GM11168 (cell line): ENCODE results near the gene TMEM186.
"Not testable (repeated sequence)": the region's sequence is repeated elsewhere in the genome, so short reads cannot be mapped to it uniquely, and the experiment has no call there.

Source experiments
- in situ Hi-C: fragments of 300-500 bp; cut with MboI; formaldehyde crosslinking; loops from one replicate; pipeline ENCODE4 v1.12.0; 2022; ENCODE audit warnings: low sequenced_read_pairs; ENCODE audit not compliant: unreplicated experiment

TMEM186 gene

GRCh38 chr16:8814095-8814806, 16.8 kb upstream of the TMEM186 start:
- in situ Hi-C loops, result no loop called here

- in situ Hi-C loops, result no loop called here
These were observed 14.9 kb upstream of the TMEM186 start for GRCh38 chr16:8812162-8812843.

- in situ Hi-C loops, result no loop called here
These were observed 11.3 kb upstream of the TMEM186 start for GRCh38 chr16:8808613-8809353.

GRCh38 chr16:8808009-8808408, 10.6 kb upstream of the TMEM186 start:
- in situ Hi-C loops, result no loop called here

- in situ Hi-C loops, result no loop called here
These were observed 9.8 kb upstream of the TMEM186 start for GRCh38 chr16:8807189-8807588.

GRCh38 chr16:8806272-8806983, 9.0 kb upstream of the TMEM186 start:
- in situ Hi-C loops, result no loop called here

GRCh38 chr16:8804313-8804712, 6.9 kb upstream of the TMEM186 start:
- in situ Hi-C loops, result no loop called here

- in situ Hi-C loops, result not testable (repeated sequence)
These were observed 6.3 kb upstream of the TMEM186 start for GRCh38 chr16:8803733-8804132.

- in situ Hi-C loops, result no loop called here
These were observed 4.3 kb upstream of the TMEM186 start for GRCh38 chr16:8801701-8802100.

- in situ Hi-C loops, result no loop called here
These were observed 1.2 kb upstream of the TMEM186 start for GRCh38 chr16:8798535-8799157.

- in situ Hi-C loops, result no loop called here
These were observed 712 bp upstream of the TMEM186 start for GRCh38 chr16:8798174-8798527.

GRCh38 chr16:8796469-8797363, 723 bp downstream of the TMEM186 start:
- in situ Hi-C loops, result no loop called here

GRCh38 chr16:8795818-8796217, 1.6 kb downstream of the TMEM186 start:
- in situ Hi-C loops, result no loop called here

GRCh38 chr16:8795091-8795490, 2.3 kb downstream of the TMEM186 start:
- in situ Hi-C loops, result no loop called here

GRCh38 chr16:8788578-8789172, 8.8 kb downstream of the TMEM186 start:
- in situ Hi-C loops, result no loop called here

- in situ Hi-C loops, result not testable (repeated sequence)
These were observed 11.1 kb downstream of the TMEM186 start for GRCh38 chr16:8786316-8786715.

- in situ Hi-C loops, result no loop called here
These were observed 12.0 kb downstream of the TMEM186 start for GRCh38 chr16:8785408-8785807.

GRCh38 chr16:8782673-8783072, 14.8 kb downstream of the TMEM186 start:
- in situ Hi-C loops, result no loop called here

GRCh38 chr16:8781797-8782196, 15.6 kb downstream of the TMEM186 start:
- in situ Hi-C loops, result no loop called here
